Stimulated activated CD8-positive, alpha-beta memory T cell treated with anti-CD3 and anti-CD28 coated beads, Interleukin-12 subunit alpha, Interleukin-12 subunit beta, amount 100 ng/mL, for 1 hour (primary cell): ENCODE data around the gene ANKRD63.

Experiments used
- DNase-seq: peaks from one replicate; pipeline ENCODE4 v3.0.0-alpha.2; 2020; ENCODE audit warnings: low read depth

Gene ANKRD63

DNA sequence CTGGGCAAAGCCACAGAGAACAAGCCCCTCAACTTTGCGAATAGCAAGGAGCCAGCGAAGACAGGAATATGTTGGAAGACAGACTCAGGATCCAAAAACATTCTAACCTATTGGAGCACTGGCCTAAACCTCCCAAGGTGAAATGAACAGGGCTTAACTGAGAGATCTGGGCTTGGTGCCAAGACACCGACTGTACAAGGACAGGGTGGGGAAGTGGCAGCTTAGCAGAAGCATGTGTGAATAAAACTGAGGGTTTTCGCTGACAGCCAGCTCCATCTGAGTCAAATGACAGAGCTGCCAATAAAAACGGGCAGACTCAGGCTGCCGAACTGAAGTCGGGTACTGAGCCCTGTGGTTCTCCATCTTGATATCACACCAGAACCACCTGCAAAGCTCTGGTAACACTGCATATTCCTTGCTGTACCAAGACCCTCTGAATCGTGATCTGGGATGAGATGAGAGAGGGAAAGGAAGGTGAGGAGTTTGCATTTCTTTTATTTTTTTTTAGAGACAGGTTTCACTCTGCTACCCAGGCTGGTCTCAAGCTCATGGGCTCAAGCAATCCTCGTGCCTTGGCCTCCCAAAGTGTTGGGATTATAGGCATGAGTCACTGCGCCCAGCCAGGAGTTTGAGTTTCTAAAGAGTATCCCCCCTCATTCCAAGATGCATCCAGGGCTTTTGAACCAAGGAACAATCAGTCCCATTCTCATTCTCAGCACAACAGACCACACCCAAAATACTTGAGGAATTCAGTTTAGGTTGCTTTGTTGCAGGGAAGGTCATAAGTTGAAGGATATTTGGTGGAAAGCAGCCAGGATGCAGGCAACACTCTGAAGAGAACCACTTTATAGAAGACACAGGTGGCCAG lies 30.9 kb upstream of the ANKRD63 start:
- no peak for DNase-seq

DNA sequence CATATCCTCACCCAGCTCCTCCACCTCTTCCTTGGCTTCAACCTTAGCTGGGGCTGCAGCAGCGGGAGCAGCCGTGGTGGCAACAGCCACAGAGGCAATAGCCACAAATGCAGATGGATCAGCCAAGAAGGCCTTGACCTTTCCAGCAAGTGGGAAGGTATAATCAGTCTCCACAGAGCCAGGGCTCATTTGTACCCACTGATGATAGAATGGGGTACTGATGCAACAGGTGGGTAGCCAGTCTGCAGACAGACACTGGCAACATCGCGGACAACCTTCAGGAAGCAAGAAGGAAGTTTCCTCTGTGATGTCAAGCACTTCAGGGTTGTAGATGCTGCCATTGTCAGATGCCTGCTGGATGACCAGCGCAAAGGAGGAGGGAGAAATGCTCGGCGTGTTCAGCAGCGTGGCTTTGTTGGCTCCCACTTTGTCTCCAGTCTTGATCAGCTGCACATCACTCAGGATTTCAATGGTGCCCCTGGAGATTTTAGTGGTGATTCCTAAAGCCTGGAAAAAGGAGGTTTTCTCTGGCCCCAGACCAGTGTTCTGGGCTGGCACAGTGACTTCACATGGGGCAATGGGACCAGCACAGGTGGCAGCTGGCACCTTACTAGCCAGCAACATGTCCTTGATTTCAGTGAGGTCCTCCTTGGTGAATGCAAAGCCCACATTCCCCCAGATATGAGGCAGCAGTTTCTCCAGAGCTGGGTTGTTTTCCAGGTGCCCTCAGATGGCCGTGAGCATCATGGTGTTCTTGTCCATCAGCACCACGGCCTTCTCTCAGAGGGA lies 29.7 kb upstream of the ANKRD63 start:
- DNase-seq, result no peak

GRCh38 chr15:40310993-40311392 lies 28.1 kb upstream of the ANKRD63 start:
- no peak for DNase-seq

- no peak for DNase-seq
Observed at GRCh38 chr15:40310001-40310959, 27.4 kb upstream of the ANKRD63 start.

DNA sequence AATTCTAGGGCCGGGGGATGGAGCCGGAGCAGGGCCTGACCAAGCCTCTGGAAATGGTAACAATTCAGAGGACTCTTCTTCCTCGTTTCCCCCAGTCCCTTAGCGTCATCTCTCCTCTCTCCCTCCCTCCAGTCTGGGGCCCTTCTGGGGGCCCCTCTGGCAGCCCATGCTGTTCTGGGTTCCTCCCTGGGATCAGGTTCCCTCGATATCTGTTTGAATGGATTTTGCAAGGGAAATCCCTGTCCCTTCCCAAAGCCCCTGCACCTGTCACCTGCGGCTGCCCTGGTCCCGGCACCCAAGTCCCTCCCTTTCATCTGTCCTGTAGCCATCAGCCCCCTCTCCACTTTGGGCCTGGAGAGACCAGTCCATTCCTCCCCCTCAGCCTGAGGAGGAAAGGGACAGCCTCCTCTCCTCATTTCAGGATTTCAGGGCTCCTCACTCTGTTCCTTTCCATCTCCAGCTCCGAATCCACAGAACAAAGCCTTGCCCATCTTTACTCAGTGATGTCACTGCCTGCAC lies 26.5 kb upstream of the ANKRD63 start:
- no peak for DNase-seq

DNA sequence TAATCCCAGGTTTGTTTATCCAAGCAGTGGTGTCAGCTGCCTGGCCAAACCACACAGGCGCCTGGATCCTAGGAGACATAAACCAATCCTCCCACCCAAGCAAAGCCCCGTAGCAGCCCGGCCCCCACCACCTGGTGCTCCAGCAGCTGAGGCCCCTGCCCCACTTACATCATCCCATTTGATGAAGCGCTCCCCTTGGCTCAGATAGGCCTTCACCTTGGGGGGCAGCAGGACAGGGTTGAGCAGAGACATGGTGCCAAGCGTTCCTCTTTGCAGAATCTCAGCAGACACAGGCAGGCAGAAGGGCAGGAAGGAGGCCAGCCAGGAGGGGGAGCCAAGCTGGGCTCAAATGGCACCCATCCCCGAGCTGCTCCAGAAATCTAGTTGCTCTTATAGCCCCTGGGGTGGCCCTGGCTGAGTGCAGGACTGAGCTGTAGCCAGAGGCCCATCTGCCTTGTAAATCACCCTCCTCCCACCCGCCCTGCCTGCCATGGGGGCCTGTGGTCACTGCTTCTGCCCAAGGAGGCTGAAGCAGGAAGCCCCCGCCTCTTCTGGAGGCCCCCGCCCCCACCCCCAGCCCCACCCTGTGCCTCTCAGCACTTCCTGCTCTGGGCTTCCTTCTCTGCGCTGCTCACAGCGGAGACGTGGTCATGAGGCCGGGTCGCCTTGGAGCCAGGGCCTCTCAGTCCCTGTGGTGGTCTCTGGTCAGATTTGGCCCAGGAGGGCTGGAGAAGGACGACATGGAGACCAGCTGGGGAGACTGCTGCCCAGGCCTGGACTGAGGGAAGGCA lies 24.8 kb upstream of the ANKRD63 start, which contains the start of gene PLCB2:
TSS of gene PLCB2 (minus strand) at position 515 of the 791 bp plus-strand sequence. CDS start at position 252, 263 bp downstream.
- DNase-seq, result peak; percentile 47

DNA sequence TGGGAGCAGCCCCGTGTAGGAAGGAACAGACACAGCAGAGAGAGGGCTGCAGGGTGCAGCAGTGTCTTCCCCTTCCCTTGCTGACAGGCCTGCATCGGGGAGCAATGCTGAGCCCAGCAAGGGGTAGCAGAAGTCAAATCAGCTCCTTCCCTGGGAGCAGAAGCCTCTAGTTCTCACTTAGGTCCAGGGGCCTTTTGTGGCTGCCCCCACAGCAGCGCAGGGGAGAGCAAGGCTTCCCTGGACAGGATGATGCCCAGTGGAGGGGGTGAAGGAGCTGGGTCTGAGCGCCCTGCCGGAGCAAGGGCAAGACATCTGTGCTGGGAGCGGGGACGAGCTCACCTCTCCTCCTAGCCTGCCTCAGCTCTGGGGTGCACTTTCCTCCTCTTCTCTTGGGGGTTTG lies 24.0 kb upstream of the ANKRD63 start:
- no peak for DNase-seq

- no peak for DNase-seq
Observed at GRCh38 chr15:40306371-40306770, 23.5 kb upstream of the ANKRD63 start.

DNA sequence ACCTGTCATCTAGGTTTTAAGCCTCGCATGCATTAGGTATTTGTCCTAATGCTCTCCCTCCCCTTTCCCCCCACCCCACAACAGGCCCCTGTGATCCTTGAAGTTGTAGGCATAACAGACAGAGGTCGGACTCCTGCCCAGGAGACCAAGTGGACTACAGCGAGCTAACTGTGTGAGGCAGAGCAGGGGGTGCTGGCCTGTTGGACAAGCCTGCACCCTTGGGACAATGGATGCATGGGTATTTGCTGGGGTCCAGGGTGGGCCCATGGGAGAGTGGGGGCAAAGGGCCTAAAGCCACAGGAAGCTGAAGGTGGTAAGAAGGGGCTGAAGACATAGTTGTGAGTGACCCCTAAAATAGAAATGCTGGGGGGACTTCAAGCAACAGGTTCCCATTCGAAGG lies 22.4 kb upstream of the ANKRD63 start:
- no peak for DNase-seq

GRCh38 chr15:40303576-40303975 lies 20.7 kb upstream of the ANKRD63 start:
- no peak for DNase-seq

DNA sequence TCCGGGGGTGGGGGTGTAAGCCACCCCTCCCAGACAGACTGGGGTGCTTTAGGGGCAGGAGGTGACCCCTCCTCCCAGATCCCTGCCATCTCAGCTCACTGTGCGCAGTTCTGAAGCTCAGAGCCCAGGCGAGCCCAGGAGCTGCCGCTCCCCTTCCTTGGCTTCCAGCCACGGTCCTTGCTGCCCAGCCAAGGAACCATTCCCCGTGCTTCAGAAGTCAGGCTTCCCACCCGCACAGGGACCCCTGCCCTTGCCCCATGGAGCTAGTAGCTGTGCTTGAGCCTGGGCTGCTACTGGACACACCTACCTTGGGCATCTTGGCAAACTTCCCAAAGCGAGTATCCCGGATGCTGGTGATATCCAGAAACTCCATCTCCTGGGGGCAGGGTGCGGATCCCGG lies 20.1 kb upstream of the ANKRD63 start:
- no peak for DNase-seq

- DNase-seq, result no peak
Observed at GRCh38 chr15:40302288-40302886, 19.5 kb upstream of the ANKRD63 start.

- DNase-seq, result no peak
Observed at GRCh38 chr15:40301467-40302179, 18.8 kb upstream of the ANKRD63 start.

- DNase-seq, result no peak
Observed at GRCh38 chr15:40300771-40301170, 17.9 kb upstream of the ANKRD63 start.

DNA sequence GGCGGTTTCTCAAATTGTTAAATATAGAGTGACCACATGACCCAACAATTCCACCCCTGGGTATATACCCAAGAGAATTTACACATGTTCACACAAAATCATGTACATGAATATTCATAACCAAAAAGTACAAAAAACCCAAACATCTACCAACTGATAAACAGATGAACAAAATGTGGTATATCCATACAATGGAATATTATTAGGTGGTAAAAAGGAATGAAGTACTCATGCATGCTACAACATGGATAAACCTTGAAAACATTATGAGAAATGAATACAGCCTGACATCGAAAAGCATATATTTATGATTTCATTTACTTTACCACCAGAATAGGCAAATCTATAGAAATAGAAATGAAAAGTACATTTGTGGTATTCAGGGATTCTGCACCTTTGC lies 17.5 kb upstream of the ANKRD63 start:
- DNase-seq, result no peak

DNA sequence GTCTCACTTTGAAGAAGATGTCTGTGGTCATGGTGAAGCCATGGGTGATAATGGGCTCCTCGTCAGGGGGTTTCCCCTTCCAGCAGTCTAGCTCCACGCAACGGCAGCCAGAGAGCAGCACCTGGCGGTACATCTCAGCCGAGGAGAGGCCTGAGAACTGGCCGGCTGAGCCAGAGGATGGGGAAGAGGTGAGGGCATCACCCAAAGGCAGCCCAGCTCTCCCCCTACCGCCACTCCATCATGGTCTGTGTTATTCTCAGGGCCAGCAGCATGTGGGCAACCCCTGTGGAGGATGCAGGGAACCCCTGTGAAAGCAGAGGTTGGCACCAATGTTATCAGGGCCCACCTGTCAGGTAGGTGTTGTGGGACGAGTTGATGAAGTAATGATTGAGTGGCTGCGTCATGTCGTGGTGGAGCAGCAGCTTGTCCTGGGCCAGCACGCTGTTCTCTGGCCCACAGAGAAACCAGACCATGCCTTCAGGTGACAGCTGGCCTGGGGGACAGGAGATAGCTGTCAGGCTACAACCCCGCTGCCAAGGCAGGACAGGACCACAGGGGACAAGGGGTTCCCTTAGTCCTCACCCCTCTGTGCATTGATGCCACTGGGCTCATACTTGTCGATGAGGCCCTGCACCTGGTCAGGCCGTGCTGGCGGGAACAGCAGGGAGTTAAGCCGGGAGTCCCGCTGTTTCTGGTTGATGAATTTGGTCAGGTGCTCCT lies 15.5 kb upstream of the ANKRD63 start:
- no peak for DNase-seq

DNA sequence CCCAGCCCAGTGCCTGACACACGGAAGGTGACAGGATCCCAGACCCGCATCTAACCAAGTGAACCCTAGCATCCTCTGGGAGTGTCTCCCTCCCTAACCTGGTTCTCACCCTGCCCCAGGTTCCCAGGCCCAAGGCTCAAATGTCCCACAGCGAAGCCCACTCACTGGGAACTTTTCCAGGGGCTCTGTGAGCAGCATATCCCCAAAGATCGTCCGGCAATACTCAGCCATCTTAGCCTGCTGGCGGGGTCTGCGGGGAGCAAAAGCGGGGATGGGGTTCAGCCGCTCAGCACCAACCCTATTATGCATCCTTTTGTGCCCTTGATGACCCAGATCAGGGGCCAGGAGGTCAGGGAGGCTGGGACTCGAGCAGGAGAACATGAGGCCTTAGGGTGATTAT lies 14.5 kb upstream of the ANKRD63 start:
- no peak for DNase-seq

- DNase-seq, result no peak
Observed at GRCh38 chr15:40296561-40297230, 13.8 kb upstream of the ANKRD63 start.
